IMR-90 (cell line): ENCODE results near the gene TMEM120A. TPM values are rescaled to one million over a fixed set of nuclear protein-coding genes. Genes with fewer than 3 reads are reported as not detected.

Experiments used
- ATAC-seq: fragments of 200-7000 bp; cut with Tn5 transposase; 2 replicates; pipeline ENCODE4 v1.9.1; 2020; ENCODE audit warnings: low read depth, mild to moderate bottlenecking, moderate library complexity
- BruUV-seq: library from RNA; stranded (reverse); fragments of 400-500 nt; replicated peaks from 2 replicates; lab custom pipeline; 2021; lab: Mats Ljungman, UMichigan
- CTCF ChIA-PET: fragments of 300-600 bp; formaldehyde crosslinking; extraction: SDS; loops from one replicate; lab custom pipeline; 2021; ENCODE audit warnings: antibody characterized with exemption; lab: Yijun Ruan, JAX
- POLR2A ChIA-PET: fragments of 300-600 bp; sonication (Branson Sonifier 250); formaldehyde crosslinking; loops from one replicate; lab custom pipeline; 2022; ENCODE audit warnings: antibody characterized with exemption; ENCODE audit not compliant: unreplicated experiment; lab: Charles Lee
- DNase-seq: peaks from one replicate; pipeline ENCODE4 v3.0.0; 2013
- H2AFZ ChIP-seq: replicated peaks from 2 replicates; pipeline ENCODE3; 2013; ENCODE audit warnings: low read length, mild to moderate bottlenecking; ENCODE audit not compliant: poor library complexity
- H2AK5ac ChIP-seq: 2 replicates; pipeline ENCODE4 v1.6.1; 2013; ENCODE audit warnings: low read depth, low read length, inconsistent platforms
- H2AK9ac ChIP-seq: replicated peaks from 2 replicates; pipeline ENCODE3; 2013; ENCODE audit warnings: mild to moderate bottlenecking, low read depth, low read length, moderate library complexity; ENCODE audit not compliant: poor library complexity
- H2BK120ac ChIP-seq: 2 replicates; pipeline ENCODE4 v1.6.1; 2013; ENCODE audit warnings: low read depth, low read length, inconsistent platforms
- H2BK15ac ChIP-seq: 3 replicates; pipeline ENCODE4 v1.6.1; 2013; ENCODE audit warnings: low read depth, low read length, inconsistent platforms
- H2BK20ac ChIP-seq: 2 replicates; pipeline ENCODE4 v1.6.1; 2013; ENCODE audit warnings: low read depth, mild to moderate bottlenecking, inconsistent platforms, low read length, moderate library complexity
- H2BK5ac ChIP-seq: 2 replicates; pipeline ENCODE4 v1.6.1; 2013; ENCODE audit warnings: mild to moderate bottlenecking, low read depth, low read length, inconsistent platforms; ENCODE audit not compliant: poor library complexity, severe bottlenecking
- H3K14ac ChIP-seq: replicated peaks from 2 replicates; pipeline ENCODE4 v1.6.1; 2013; ENCODE audit warnings: low read depth, low read length, inconsistent platforms
- H3K18ac ChIP-seq: 2 replicates; pipeline ENCODE4 v1.6.1; 2013; ENCODE audit warnings: low read depth, low read length, control low read depth
- H3K23ac ChIP-seq: 2 replicates; pipeline ENCODE4 v1.6.1; 2013; ENCODE audit warnings: low read depth, low read length, inconsistent platforms
- H3K27ac ChIP-seq: 2 replicates; pipeline ENCODE4 v1.5.1; 2013; ENCODE audit warnings: mild to moderate bottlenecking, control low read depth, low read length; ENCODE audit not compliant: insufficient read depth
- H3K27me3 ChIP-seq: 2 replicates; pipeline ENCODE4 v1.6.1; 2013; ENCODE audit warnings: low read length; ENCODE audit not compliant: control insufficient read depth, insufficient read depth
- H3K36me3 ChIP-seq: 2 replicates; pipeline ENCODE4 v1.6.1; 2013; ENCODE audit warnings: low read length, mixed read lengths; ENCODE audit not compliant: control insufficient read depth, insufficient read depth
- H3K4ac ChIP-seq: 2 replicates; pipeline ENCODE4 v1.6.1; 2013; ENCODE audit warnings: low read depth, low read length, inconsistent platforms
- H3K4me1 ChIP-seq: 2 replicates; pipeline ENCODE4 v1.6.1; 2013; ENCODE audit warnings: low read length, mixed read lengths; ENCODE audit not compliant: control insufficient read depth, insufficient read depth
- H3K4me2 ChIP-seq: 2 replicates; pipeline ENCODE4 v1.6.1; 2013; ENCODE audit warnings: low read depth, mild to moderate bottlenecking, control low read depth, low read length, moderate library complexity
- H3K4me3 ChIP-seq: 2 replicates; pipeline ENCODE4 v1.5.1; 2013; ENCODE audit warnings: low read depth, mild to moderate bottlenecking, control low read depth, low read length, moderate library complexity; ENCODE audit not compliant: insufficient read depth
- H3K56ac ChIP-seq: 2 replicates; pipeline ENCODE4 v1.6.1; 2013; ENCODE audit warnings: low read length, inconsistent platforms; ENCODE audit not compliant: insufficient read depth; ENCODE audit errors: extremely low read depth
- H3K79me1 ChIP-seq, 2 experiments: 2 replicates each; pipeline ENCODE4 v1.6.1; 2013; ENCODE audit warnings: low read length in 2 of 2, inconsistent platforms in 1 of 2, low read depth in 1 of 2
- H3K9ac ChIP-seq: 2 replicates; pipeline ENCODE4 v1.6.1; 2013; ENCODE audit warnings: low read depth, low read length, control low read depth
- H3K9me1 ChIP-seq: 2 replicates; pipeline ENCODE4 v1.6.1; 2013; ENCODE audit warnings: low read length, inconsistent platforms; ENCODE audit not compliant: insufficient read depth
- H3K9me3 ChIP-seq: 2 replicates; pipeline ENCODE4 v1.6.1; 2013; ENCODE audit warnings: low read length; ENCODE audit not compliant: control insufficient read depth, insufficient read depth
- H4K20me1 ChIP-seq: 2 replicates; pipeline ENCODE4 v1.6.1; 2013; ENCODE audit warnings: low read length, inconsistent platforms; ENCODE audit not compliant: insufficient read depth
- H4K5ac ChIP-seq: 2 replicates; pipeline ENCODE4 v1.6.1; 2013; ENCODE audit warnings: mild to moderate bottlenecking, low read depth, low read length, control low read depth
- H4K8ac ChIP-seq, 2 experiments: 2 replicates each; pipeline ENCODE4 v1.6.1; 2013; ENCODE audit warnings: low read depth in 2 of 2, low read length in 2 of 2, control low read depth in 1 of 2, inconsistent platforms in 1 of 2
- H4K91ac ChIP-seq: 2 replicates; pipeline ENCODE4 v1.6.1; 2013; ENCODE audit warnings: low read depth, low read length, inconsistent platforms; ENCODE audit not compliant: insufficient read depth
- BHLHE40 ChIP-seq: fragments of 150-350 bp; IDR thresholded peaks from 2 replicates; pipeline ENCODE4 v1.6.1; 2016; ENCODE audit warnings: mild to moderate bottlenecking, low read depth, low read length
- CEBPB ChIP-seq: IDR thresholded peaks from 2 replicates; pipeline ENCODE4 v1.6.1; 2012; ENCODE audit warnings: low read depth, low read length, improper control_type of control experiment
- CHD1 ChIP-seq: IDR thresholded peaks from 2 replicates; pipeline ENCODE4 v1.6.1; 2012; ENCODE audit warnings: low read depth, low read length, improper control_type of control experiment
- FOS ChIP-seq: fragments of 150-350 bp; IDR thresholded peaks from 2 replicates; pipeline ENCODE4 v1.6.1; 2016; ENCODE audit warnings: low read depth, low read length
- MAFK ChIP-seq: IDR thresholded peaks from 2 replicates; pipeline ENCODE4 v1.6.1; 2012; ENCODE audit warnings: low read depth, low read length, improper control_type of control experiment
- MAZ ChIP-seq: IDR thresholded peaks from 2 replicates; pipeline ENCODE4 v1.6.1; 2012; ENCODE audit warnings: low read depth, mild to moderate bottlenecking, low read length, improper control_type of control experiment, moderate library complexity, borderline replicate concordance
- MXI1 ChIP-seq: IDR thresholded peaks from 2 replicates; pipeline ENCODE4 v1.6.1; 2012; ENCODE audit warnings: low read depth, mild to moderate bottlenecking, low read length, moderate library complexity, borderline replicate concordance
- NFE2L2 ChIP-seq: fragments of 150-350 bp; IDR thresholded peaks from 2 replicates; pipeline ENCODE4 v1.6.1; 2016; ENCODE audit warnings: low read depth, mild to moderate bottlenecking, low read length
- POLR2A ChIP-seq: IDR thresholded peaks from 2 replicates; pipeline ENCODE4 v1.6.1; 2012; ENCODE audit warnings: mild to moderate bottlenecking, low read depth, low read length
- RAD21 ChIP-seq: IDR thresholded peaks from 2 replicates; pipeline ENCODE4 v1.6.1; 2012; ENCODE audit warnings: low read length, improper control_type of control experiment
- RCOR1 ChIP-seq: IDR thresholded peaks from 2 replicates; pipeline ENCODE4 v1.6.1; 2012; ENCODE audit warnings: mild to moderate bottlenecking, low read length, improper control_type of control experiment; ENCODE audit not compliant: insufficient replicate concordance
- RFX5 ChIP-seq: IDR thresholded peaks from 2 replicates; pipeline ENCODE4 v1.8.0; 2012; ENCODE audit warnings: low read depth, mild to moderate bottlenecking, low read length, moderate library complexity
- SMC3 ChIP-seq: fragments of 150-350 bp; IDR thresholded peaks from 2 replicates; pipeline ENCODE4 v1.6.1; 2016; ENCODE audit warnings: low read depth, mild to moderate bottlenecking, antibody characterized with exemption, low read length, moderate library complexity
- WGBS, 2 experiments: methylation state at CpG; one replicate each; pipeline versions ENCODE4 v1.1.5 to v1.1.7; 2013; ENCODE audit warnings: missing lambda C conversion rate in 2 of 2; ENCODE audit not compliant: insufficient read length in 1 of 2; ENCODE audit errors: extremely low coverage in 2 of 2; 5-methylcytosine and 5-hydroxymethylcytosine counted together
- dilution Hi-C: fragments of 300-500 bp; cut with HindIII; formaldehyde crosslinking; loops from one replicate; pipeline ENCODE4 v1.14.3; 2018; ENCODE audit warnings: low sequenced_read_pairs; ENCODE audit not compliant: unreplicated experiment
- in situ Hi-C: fragments of 300-500 bp; cut with MboI; formaldehyde crosslinking; loops from 3 replicates; pipeline ENCODE4 v1.14.3; 2019; ENCODE audit warnings: low sequenced_read_pairs, inconsistent platforms, mixed read lengths
- intact Hi-C: fragments of 100-400 bp; cut with micrococcal nuclease; formaldehyde crosslinking; loops from 2 replicates; pipeline ENCODE4 v1.10.0; 2022
- polyA plus RNA-seq, 3 experiments: library from polyadenylated mRNA; depleted of rRNA; stranded (reverse); fragments of >200 nt; gene quantifications; 2 replicates each; pipeline ENCODE4 v1.2.3, GENCODE V29; 2012; ENCODE audit warnings: low replicate concordance in 1 of 3
- total RNA-seq: library from RNA; depleted of rRNA; stranded (reverse); fragments of >200 nt; gene quantifications from 2 replicates; pipeline ENCODE4 v1.2.3, GENCODE V29; 2012
- TF ChIP-seq, protein P1 (sequence below): fragments of 150-350 bp; IDR thresholded peaks from 2 replicates; pipeline ENCODE4 v1.6.1; 2017; ENCODE audit warnings: mild to moderate bottlenecking, antibody characterized with exemption, low read length, low read depth
- TF ChIP-seq, protein P2 (sequence below): fragments of 150-350 bp; IDR thresholded peaks from 2 replicates; pipeline ENCODE4 v1.6.1; 2016; ENCODE audit warnings: low read depth, mild to moderate bottlenecking, low read length, moderate library complexity, borderline replicate concordance
- TF ChIP-seq, protein P3 (sequence below): conservative IDR thresholded peaks from 2 replicates; pipeline ENCODE4 v1.5.1; 2012; ENCODE audit warnings: mild to moderate bottlenecking, low read depth, low read length, improper control_type of control experiment

The TMEM120A gene
- total and polyA plus RNA-seq, 2 of the 4 experiments (the other 2 are of a cell fraction): 32.1 to 39.3 TPM

DNA sequence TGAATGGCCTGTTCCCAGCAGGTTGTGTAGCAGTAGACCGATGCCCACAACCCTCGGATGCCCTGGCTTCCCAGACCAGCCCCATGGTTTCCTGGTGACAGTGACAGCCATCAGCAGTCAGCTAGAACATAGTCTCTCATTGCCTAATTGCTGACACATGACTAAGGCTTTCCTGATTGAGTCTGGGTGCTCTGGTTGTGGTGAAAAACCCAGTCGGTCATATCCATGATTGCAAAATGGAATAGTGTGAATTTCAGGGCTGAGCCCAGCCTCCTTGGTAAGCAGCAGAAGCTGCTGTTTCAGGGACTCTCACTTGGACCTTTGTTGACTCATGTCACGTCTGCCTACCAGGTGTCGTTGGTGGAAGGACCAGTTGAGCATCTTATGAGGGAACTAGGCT lies 42.9 kb downstream of the TMEM120A start:
- in situ Hi-C loops: no loop called here
- ATAC-seq: peak; percentile 84
- Histone ChIP-seq H2AFZ (no peak overlapping the region), H4K8ac (no peak overlapping the region), H3K18ac (no peak overlapping the region), H4K91ac (no peak overlapping the region), H2AK5ac (peak overlapping the region; percentile 29; the same call in 1 of the 2 replicates), H2AK9ac (no peak overlapping the region), H3K4me2 (no peak overlapping the region), H3K27me3 (no peaks in the 10 kb centered on the region), H3K36me3 (peaks cover 23% of the 10 kb centered on the region), H2BK5ac (no peak overlapping the region), H3K9me1 (peaks cover 11% of the 10 kb centered on the region; the same call in 1 of the 2 replicates), H3K56ac (no peak overlapping the region), H3K27ac (no peak overlapping the region), H3K14ac (0 out of 2 replicates have a peak overlapping the region, but pooled peaks have one; percentile 12), H4K5ac (no peak overlapping the region), H2BK20ac (no peak overlapping the region), H3K9ac (no peak overlapping the region), H4K20me1 (no peaks in the 10 kb centered on the region; the same call in 1 of the 2 replicates), H3K4me3 (no peak overlapping the region), H3K23ac (no peak overlapping the region; the same call in 1 of the 2 replicates), H3K9me3 (no peaks in the 10 kb centered on the region), H3K4ac (peak overlapping the region; percentile 31; the same call in 1 of the 2 replicates), H3K4me1 (peaks cover 15% of the 10 kb centered on the region), H3K79me1 (peaks cover 3 to 51% of the 10 kb centered on the region in 2 experiments; a peak in 3 of 4 replicates), H2BK15ac (no peak overlapping the region), H2BK120ac (no peak overlapping the region)
- CTCF ChIA-PET: no interaction called here
- BruUV-seq: no TSS peak
- 30% methylated on average over 1 of the region's 5 CpGs; no CpG with 5 or more reads in 1 of the 2 experiments for WGBS, 2 experiments
- POLR2A ChIA-PET: no interaction called here
- intact Hi-C loops: no loop called here
- peak; percentile 68 for DNase-seq
- dilution Hi-C loops: no loop called here
- TF ChIP-seq SMC3 (no peak), MAFK (peak; percentile 68), POLR2A (no peak), BHLHE40 (0 out of 2 replicates have a peak, but pooled peaks have one; percentile 41), CEBPB (peak; percentile 93), FOS (0 out of 2 replicates have a peak, but pooled peaks have one; percentile 26), CHD1 (no peak), RCOR1 (no peak), RAD21 (no peak), MXI1 (0 out of 2 replicates have a peak, but pooled peaks have one; percentile 24), NFE2L2 (peak; percentile 4; the same call in 1 of the 2 replicates), MAZ (no peak), RFX5 (no peak)
- TF ChIP-seq, protein P1, sequence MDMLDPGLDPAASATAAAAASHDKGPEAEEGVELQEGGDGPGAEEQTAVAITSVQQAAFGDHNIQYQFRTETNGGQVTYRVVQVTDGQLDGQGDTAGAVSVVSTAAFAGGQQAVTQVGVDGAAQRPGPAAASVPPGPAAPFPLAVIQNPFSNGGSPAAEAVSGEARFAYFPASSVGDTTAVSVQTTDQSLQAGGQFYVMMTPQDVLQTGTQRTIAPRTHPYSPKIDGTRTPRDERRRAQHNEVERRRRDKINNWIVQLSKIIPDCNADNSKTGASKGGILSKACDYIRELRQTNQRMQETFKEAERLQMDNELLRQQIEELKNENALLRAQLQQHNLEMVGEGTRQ: no peak
- TF ChIP-seq, protein P2, sequence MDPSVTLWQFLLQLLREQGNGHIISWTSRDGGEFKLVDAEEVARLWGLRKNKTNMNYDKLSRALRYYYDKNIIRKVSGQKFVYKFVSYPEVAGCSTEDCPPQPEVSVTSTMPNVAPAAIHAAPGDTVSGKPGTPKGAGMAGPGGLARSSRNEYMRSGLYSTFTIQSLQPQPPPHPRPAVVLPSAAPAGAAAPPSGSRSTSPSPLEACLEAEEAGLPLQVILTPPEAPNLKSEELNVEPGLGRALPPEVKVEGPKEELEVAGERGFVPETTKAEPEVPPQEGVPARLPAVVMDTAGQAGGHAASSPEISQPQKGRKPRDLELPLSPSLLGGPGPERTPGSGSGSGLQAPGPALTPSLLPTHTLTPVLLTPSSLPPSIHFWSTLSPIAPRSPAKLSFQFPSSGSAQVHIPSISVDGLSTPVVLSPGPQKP: no peak
- TF ChIP-seq, protein P3, sequence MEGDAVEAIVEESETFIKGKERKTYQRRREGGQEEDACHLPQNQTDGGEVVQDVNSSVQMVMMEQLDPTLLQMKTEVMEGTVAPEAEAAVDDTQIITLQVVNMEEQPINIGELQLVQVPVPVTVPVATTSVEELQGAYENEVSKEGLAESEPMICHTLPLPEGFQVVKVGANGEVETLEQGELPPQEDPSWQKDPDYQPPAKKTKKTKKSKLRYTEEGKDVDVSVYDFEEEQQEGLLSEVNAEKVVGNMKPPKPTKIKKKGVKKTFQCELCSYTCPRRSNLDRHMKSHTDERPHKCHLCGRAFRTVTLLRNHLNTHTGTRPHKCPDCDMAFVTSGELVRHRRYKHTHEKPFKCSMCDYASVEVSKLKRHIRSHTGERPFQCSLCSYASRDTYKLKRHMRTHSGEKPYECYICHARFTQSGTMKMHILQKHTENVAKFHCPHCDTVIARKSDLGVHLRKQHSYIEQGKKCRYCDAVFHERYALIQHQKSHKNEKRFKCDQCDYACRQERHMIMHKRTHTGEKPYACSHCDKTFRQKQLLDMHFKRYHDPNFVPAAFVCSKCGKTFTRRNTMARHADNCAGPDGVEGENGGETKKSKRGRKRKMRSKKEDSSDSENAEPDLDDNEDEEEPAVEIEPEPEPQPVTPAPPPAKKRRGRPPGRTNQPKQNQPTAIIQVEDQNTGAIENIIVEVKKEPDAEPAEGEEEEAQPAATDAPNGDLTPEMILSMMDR: no peak
